Measurements from ENCODE around the gene PARVG.

PARVG gene

DNA sequence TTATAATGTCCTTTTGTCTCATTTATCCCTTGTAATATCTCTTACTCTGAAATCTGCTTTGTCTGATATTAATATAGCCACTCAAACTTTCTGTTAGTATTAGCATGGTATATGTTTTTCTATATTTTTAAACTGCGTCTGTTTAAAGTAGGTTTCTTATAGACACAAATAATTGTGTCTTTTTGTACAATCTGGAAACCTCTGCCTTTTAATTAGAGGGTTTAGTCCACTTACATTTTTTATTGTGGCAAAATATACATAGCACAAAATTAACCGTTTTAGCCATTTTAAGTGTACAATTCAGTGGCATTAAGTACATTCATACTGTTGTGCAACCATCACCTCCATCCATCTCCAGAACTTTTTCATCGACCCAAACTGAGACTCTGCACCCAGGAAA is 28.6 kb downstream of the PARVG start:
- Histone ChIP-seq H3K4me1 (ENCODE audit: control insufficient read depth in 1 of 2, insufficient read depth in 1 of 2, low read depth in 1 of 2, low read length in 1 of 2) (no peaks in the 10 kb centered on the region), H3K27ac (no peak overlapping the region), H3K36me3 (peaks cover 43% of the 10 kb centered on the region), H3K4me3 (ENCODE audit: low read depth in 1 of 2, low read length in 1 of 2) (no peak overlapping the region), H3K27me3 (no peaks in the 10 kb centered on the region), H3K9me3 (no peaks in the 10 kb centered on the region)
- TF ChIP-seq, protein P1, sequence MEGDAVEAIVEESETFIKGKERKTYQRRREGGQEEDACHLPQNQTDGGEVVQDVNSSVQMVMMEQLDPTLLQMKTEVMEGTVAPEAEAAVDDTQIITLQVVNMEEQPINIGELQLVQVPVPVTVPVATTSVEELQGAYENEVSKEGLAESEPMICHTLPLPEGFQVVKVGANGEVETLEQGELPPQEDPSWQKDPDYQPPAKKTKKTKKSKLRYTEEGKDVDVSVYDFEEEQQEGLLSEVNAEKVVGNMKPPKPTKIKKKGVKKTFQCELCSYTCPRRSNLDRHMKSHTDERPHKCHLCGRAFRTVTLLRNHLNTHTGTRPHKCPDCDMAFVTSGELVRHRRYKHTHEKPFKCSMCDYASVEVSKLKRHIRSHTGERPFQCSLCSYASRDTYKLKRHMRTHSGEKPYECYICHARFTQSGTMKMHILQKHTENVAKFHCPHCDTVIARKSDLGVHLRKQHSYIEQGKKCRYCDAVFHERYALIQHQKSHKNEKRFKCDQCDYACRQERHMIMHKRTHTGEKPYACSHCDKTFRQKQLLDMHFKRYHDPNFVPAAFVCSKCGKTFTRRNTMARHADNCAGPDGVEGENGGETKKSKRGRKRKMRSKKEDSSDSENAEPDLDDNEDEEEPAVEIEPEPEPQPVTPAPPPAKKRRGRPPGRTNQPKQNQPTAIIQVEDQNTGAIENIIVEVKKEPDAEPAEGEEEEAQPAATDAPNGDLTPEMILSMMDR (IDR thresholded peaks at IDR 0.05) = no peak

DNA sequence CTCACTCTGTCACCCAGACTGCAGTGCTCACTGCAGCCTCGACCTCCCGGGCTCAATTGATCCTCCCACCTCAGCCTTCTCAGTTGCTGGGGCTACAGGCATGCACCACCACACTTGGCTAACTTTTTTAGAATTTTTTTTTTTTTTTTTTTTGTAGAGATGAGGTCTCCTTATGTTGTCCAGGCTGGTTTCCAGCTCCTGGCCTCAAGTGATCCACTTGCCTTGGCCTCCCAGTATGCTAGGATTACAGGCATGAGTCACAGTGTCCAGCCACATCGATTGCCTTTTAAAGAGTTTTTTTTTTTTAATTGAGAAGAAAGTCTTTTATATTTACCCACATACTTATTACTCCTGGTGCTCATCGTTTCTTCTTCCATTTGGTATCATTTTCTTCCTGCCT is 30.0 kb downstream of the PARVG start:
- Histone ChIP-seq H3K4me3 (ENCODE audit: low read depth in 1 of 2, low read length in 1 of 2) (no peak overlapping the region), H3K27ac (no peak overlapping the region), H3K9me3 (no peaks in the 10 kb centered on the region), H3K27me3 (no peaks in the 10 kb centered on the region), H3K36me3 (peaks cover 29% of the 10 kb centered on the region), H3K4me1 (ENCODE audit: control insufficient read depth in 1 of 2, insufficient read depth in 1 of 2, low read depth in 1 of 2, low read length in 1 of 2) (no peaks in the 10 kb centered on the region)
- TF ChIP-seq, protein P1 (IDR thresholded peaks at IDR 0.05) = no peak

DNA sequence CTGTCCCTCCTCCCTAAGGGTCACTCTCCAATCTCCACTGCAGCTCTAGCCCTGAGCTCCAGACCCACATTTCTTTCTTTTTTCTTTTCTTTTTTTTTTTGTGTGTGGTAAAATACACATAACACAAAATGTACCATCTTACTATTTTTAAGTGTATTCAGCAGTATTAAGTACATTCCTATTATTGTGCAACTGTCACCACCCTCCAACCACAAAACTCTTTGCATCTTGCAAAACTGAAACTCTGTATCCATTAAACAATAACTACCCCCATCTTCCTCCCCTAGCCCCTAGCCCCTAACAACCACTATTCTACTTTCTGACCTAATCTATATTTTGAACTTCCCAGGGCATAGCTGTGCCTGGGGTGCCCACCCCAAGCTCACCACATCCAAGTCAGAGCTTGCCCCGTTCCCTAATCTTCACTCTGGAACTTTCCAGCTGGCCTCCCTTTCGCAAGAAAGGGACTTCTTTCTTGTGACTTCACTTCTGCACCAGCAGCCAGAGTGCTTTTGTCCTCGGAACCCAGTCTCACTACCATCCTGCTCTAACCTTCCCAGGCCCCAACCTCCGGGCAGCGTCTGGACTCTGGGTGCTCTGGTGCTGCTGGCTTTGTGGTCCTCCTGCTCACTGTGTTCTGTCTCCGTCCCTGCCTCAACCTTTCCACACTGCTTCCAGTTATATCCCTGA is 30.7 kb downstream of the PARVG start:
- H3K4me1 ChIP-seq (ENCODE audit: control insufficient read depth in 1 of 2, insufficient read depth in 1 of 2, low read depth in 1 of 2, low read length in 1 of 2) = no peaks in the 10 kb centered on the region
- no peaks in the 10 kb centered on the region for H3K9me3 ChIP-seq
- TF ChIP-seq, protein P1 (IDR thresholded peaks at IDR 0.05) = no peak
- peaks cover 22% of the 10 kb centered on the region for H3K36me3 ChIP-seq
- no peak overlapping the region for H3K27ac ChIP-seq
- no peaks in the 10 kb centered on the region for H3K27me3 ChIP-seq
- H3K4me3 ChIP-seq (ENCODE audit: low read depth in 1 of 2, low read length in 1 of 2) = no peak overlapping the region

DNA sequence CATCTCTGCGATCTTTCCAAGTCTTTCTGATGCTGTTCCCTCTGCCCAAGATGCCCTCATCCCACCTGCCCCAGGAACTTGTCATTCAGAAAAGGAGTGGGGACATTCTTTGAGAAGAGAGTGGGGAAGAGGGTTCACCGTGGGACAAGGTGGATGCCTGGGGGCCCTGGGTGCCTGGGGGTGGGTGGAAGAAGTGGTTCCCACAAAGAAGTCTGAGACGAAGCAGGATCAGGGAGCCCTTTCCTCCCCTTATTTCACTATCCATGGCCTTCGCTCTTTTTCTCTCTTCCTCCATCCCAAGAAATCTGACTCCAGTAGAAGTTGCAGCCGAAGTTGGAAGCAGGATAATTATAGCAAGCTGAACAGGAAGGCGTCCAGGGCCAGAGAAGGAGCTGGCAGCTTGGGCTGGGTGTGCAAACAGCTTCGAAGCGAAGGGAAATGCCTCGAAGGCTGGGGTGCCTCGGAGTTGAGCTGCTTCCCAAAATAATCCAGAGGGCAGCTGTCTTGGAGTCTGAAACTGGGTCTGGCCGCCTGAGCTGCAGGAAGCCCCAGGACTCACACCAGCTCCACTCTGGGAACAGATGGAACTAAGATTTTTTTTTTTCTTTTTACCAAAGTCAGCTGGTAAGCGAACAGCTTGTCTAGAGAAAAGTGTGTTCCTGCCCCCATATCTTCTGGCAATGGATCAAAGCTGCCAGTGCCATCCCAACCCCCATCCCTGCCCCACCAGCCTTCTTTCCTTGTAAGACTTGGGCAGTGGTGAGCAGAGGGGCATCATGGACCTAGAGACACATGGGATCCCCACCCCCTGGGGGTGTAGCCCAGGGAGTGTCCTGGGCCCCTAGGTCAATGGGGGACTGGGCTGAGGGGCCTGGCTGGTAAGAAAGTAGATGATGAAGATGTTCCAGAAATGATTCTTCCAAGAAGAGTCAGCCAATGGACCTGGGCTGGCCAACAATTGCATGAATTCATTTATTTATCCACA is 31.5 kb downstream of the PARVG start:
- H3K9me3 ChIP-seq = no peaks in the 10 kb centered on the region
- no peaks in the 10 kb centered on the region for H3K4me1 ChIP-seq (ENCODE audit: control insufficient read depth in 1 of 2, insufficient read depth in 1 of 2, low read depth in 1 of 2, low read length in 1 of 2)
- no peak overlapping the region for H3K27ac ChIP-seq
- H3K27me3 ChIP-seq = no peaks in the 10 kb centered on the region
- H3K36me3 ChIP-seq = peaks cover 16% of the 10 kb centered on the region
- TF ChIP-seq, protein P1 (IDR thresholded peaks at IDR 0.05) = no peak
- H3K4me3 ChIP-seq (ENCODE audit: low read depth in 1 of 2, low read length in 1 of 2) = no peak overlapping the region

DNA sequence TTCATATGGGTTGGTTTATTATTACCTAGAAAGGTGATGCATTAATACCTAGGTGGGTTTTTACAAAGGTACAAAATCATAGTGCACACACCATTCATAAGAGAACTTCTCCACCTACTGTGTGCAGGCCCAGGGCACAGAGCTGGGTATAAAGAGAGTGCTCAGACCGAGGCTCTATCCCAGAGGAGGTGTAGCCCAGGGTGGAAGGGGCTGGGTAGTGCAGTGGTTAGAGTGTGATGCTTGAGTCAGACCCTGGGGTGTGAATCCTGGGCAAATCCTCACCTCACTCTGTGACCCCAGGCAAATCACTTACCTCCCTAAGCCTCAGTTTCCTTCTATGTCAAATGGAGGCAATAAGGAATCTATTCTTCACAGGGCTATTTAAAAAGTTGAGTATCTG is 32.2 kb downstream of the PARVG start:
- Histone ChIP-seq H3K9me3 (no peaks in the 10 kb centered on the region), H3K27me3 (no peaks in the 10 kb centered on the region), H3K4me3 (ENCODE audit: low read depth in 1 of 2, low read length in 1 of 2) (no peak overlapping the region), H3K36me3 (peaks cover 16% of the 10 kb centered on the region), H3K27ac (no peak overlapping the region), H3K4me1 (ENCODE audit: control insufficient read depth in 1 of 2, insufficient read depth in 1 of 2, low read depth in 1 of 2, low read length in 1 of 2) (no peaks in the 10 kb centered on the region)
- TF ChIP-seq, protein P1 (IDR thresholded peaks at IDR 0.05) = no peak
